K562 (cell line): ENCODE results near the gene LTBP2. TPM values are rescaled to one million over a fixed set of nuclear protein-coding genes. Genes with fewer than 3 reads are reported as not detected.

Experiments
- ATAC-seq: fragments of 200-7000 bp; cut with Tn5 transposase; 3 replicates; pipeline ENCODE4 v1.9.1; 2020; ENCODE audit warnings: moderate library complexity
- BruUV-seq: library from RNA; stranded (reverse); fragments of 400-500 nt; replicated peaks from 2 replicates; lab custom pipeline; 2021; lab: Mats Ljungman, UMichigan
- CTCF ChIA-PET: fragments of 300-600 bp; formaldehyde crosslinking; extraction: SDS; loops from one replicate; lab custom pipeline; 2021; ENCODE audit warnings: low intra/inter-chr PET ratio; lab: Yijun Ruan, JAX
- POLR2A ChIA-PET: fragments of 300-600, 350-650 bp; sonication (Branson Sonifier 250); formaldehyde crosslinking; extraction: SDS; loops from one replicate; lab custom pipeline; 2021; ENCODE audit warnings: antibody characterized with exemption, inconsistent platforms; lab: Yijun Ruan, JAX
- DNase-seq, 4 experiments: peaks; one replicate each; pipeline versions ENCODE4 v3.0.0 to v3.0.0-alpha.2; 2011 to 2018; ENCODE audit warnings: low spot score in 3 of 4, mixed read lengths in 3 of 4; ENCODE audit errors: extremely low read depth in 1 of 4
- FAIRE-seq: peaks from 2 replicates; lab custom pipeline; 2011; peaks lifted over from hg19 to GRCh38; lab: Jason Lieb, UNC
- H2AFZ ChIP-seq: 2 replicates; pipeline ENCODE4 v1.6.0; 2011; ENCODE audit warnings: low read depth, low read length, control low read depth, inconsistent platforms
- H3K27ac ChIP-seq: fragments of 200-600 bp; 3 replicates; pipeline ENCODE4 v1.8.0; 2011; ENCODE audit warnings: low read depth, mild to moderate bottlenecking, control low read depth, inconsistent platforms, low read length, moderate library complexity, mixed read lengths; ENCODE audit errors: extremely low read depth
- H3K27me3 ChIP-seq, 2 experiments: fragments of 300-600 bp in 1 of 2; 2 replicates in 1 of 2; 3 replicates in 1 of 2; pipeline versions ENCODE4 v1.6.0 to v1.8.0; 2011; ENCODE audit warnings: inconsistent platforms in 2 of 2, low read length in 2 of 2, mild to moderate bottlenecking in 1 of 2, mixed read lengths in 1 of 2, moderate library complexity in 1 of 2; ENCODE audit not compliant: control insufficient read depth in 2 of 2, insufficient read depth in 2 of 2
- H3K36me3 ChIP-seq: fragments of 300-600 bp; 3 replicates; pipeline ENCODE4 v1.8.0; 2011; ENCODE audit warnings: mild to moderate bottlenecking, low read length, inconsistent platforms; ENCODE audit not compliant: control insufficient read depth, insufficient read depth
- H3K4me1 ChIP-seq, 2 experiments: fragments of 200-600 bp in 1 of 2; replicated peaks in 1 of 2; 2 replicates in 1 of 2; 3 replicates in 1 of 2; pipeline versions ENCODE4 v1.5.1 to v1.8.0; 2011; ENCODE audit warnings: inconsistent platforms in 2 of 2, low read length in 2 of 2, mild to moderate bottlenecking in 1 of 2, mixed read lengths in 1 of 2, moderate library complexity in 1 of 2; ENCODE audit not compliant: control insufficient read depth in 2 of 2, insufficient read depth in 2 of 2
- H3K4me2 ChIP-seq: 2 replicates; pipeline ENCODE4 v1.6.1; 2011; ENCODE audit warnings: low read length, control low read depth, inconsistent platforms, mixed read lengths; ENCODE audit not compliant: insufficient read depth
- H3K4me3 ChIP-seq: fragments of 200-600 bp; sonication (generic), shearing (Covaris generic); 2 replicates; pipeline ENCODE4 v1.5.1; 2016; ENCODE audit warnings: control low read depth, inconsistent platforms
- H3K79me2 ChIP-seq: fragments of 200-600 bp; 3 replicates; pipeline ENCODE4 v1.8.0; 2011; ENCODE audit warnings: low read length, inconsistent platforms; ENCODE audit not compliant: control insufficient read depth, insufficient read depth
- H3K9ac ChIP-seq, 2 experiments: 2 replicates each; pipeline versions ENCODE4 v1.6.0 to v1.6.1; 2011; ENCODE audit warnings: low read depth in 2 of 2, low read length in 2 of 2, control low read depth in 1 of 2, inconsistent platforms in 1 of 2, mild to moderate bottlenecking in 1 of 2, mixed read lengths in 1 of 2; ENCODE audit not compliant: insufficient read depth in 1 of 2
- H3K9me1 ChIP-seq: one replicate; pipeline ENCODE4 v1.6.0; 2011; ENCODE audit warnings: inconsistent platforms, mild to moderate bottlenecking, low read length, moderate library complexity; ENCODE audit not compliant: control insufficient read depth, insufficient read depth
- H3K9me3 ChIP-seq: replicated peaks from 2 replicates; pipeline ENCODE4 v1.5.1; 2011; ENCODE audit warnings: low read depth, low read length, inconsistent platforms; ENCODE audit not compliant: control insufficient read depth, insufficient read depth
- H4K20me1 ChIP-seq: replicated peaks from 2 replicates; pipeline ENCODE4 v1.6.1; 2011; ENCODE audit warnings: low read length, inconsistent platforms, mixed read lengths; ENCODE audit not compliant: control insufficient read depth, insufficient read depth
- CBFA2T3 ChIP-seq: fragments of 450-650 bp; IDR thresholded peaks from 2 replicates; pipeline ENCODE4 v1.6.1; 2017
- DACH1 ChIP-seq: fragments of 450-650 bp; IDR thresholded peaks from 2 replicates; pipeline ENCODE4 v1.6.1; 2018; ENCODE audit not compliant: partially characterized antibody
- DDX20 ChIP-seq: fragments of 450-650 bp; IDR thresholded peaks from 2 replicates; pipeline ENCODE4 v1.6.1; 2016; ENCODE audit warnings: missing genetic modification characterization, low read depth, mild to moderate bottlenecking, missing compliant biosample characterization, moderate library complexity
- HMG20A ChIP-seq: fragments of 450-650 bp; formaldehyde crosslinking; conservative IDR thresholded peaks from 2 replicates; pipeline ENCODE4 v1.4.0; 2020; ENCODE audit warnings: mild to moderate bottlenecking, mixed read lengths
- HMGN3 ChIP-seq: IDR thresholded peaks from 2 replicates; pipeline ENCODE4 v1.6.1; 2011; ENCODE audit warnings: borderline replicate concordance, low read depth, mild to moderate bottlenecking, mixed read lengths, low read length; ENCODE audit not compliant: insufficient read length; ENCODE audit errors: extremely low read depth
- MLLT1 ChIP-seq, 2 experiments: fragments of 450-650 bp; IDR thresholded peaks; 2 replicates each; pipeline ENCODE4 v1.6.1; 2016
- NFE2 ChIP-seq: IDR thresholded peaks from 2 replicates; pipeline ENCODE4 v1.6.1; 2014; ENCODE audit warnings: antibody characterized with exemption, low read depth
- ZHX1 ChIP-seq: fragments of 150-350 bp; conservative IDR thresholded peaks from 2 replicates; pipeline ENCODE4 v1.6.1; 2014; ENCODE audit warnings: low read length
- WGBS: fragments of 100-300 bp; shearing (Covaris generic); methylation state at CpG from one replicate; pipeline ENCODE4 v1.1.6; 2016; ENCODE audit warnings: low coverage, mixed read lengths; ENCODE audit not compliant: insufficient coverage; ENCODE audit errors: missing lambda C conversion rate; 5-methylcytosine and 5-hydroxymethylcytosine counted together
- in situ Hi-C: fragments of 300-500 bp; cut with MboI; formaldehyde crosslinking; loops from 4 replicates; pipeline ENCODE4 v1.15.0; 2018; ENCODE audit warnings: inconsistent platforms, mixed read lengths
- intact Hi-C: fragments of 100-400 bp; cut with micrococcal nuclease; formaldehyde crosslinking; loops from 2 replicates; pipeline ENCODE4 v1.14.2; 2022
- polyA plus RNA-seq, 8 experiments: library from polyadenylated mRNA; depleted of rRNA in 4 of 8; stranded (reverse) in 5 of 8; unstranded in 3 of 8; fragments of >200 nt; fragmentation: Nextera tagmentation in 2 of 8; fragmentation: Illumina TruSeq in 1 of 8; extraction: Ambion mirVana in 2 of 8; extraction: Trizol in 1 of 8; gene quantifications; 2 replicates each; pipeline versions ENCODE4 v1.2.1 to v1.2.3, GENCODE V29; 2011 to 2014; ENCODE audit warnings: inconsistent platforms in 1 of 8, missing spikeins in 1 of 8
- total RNA-seq, 7 experiments: library from RNA; depleted of rRNA in 6 of 7; stranded (reverse); fragments of >200 nt in 6 of 7; fragmentation: Illumina TruSeq in 2 of 7; extraction: Trizol in 2 of 7; gene quantifications; 2 replicates each; pipeline versions ENCODE4 v1.2.1 to v1.2.3, GENCODE V29; 2011 to 2021; ENCODE audit warnings: low replicate concordance in 1 of 7

LTBP2 gene
- total and polyA plus RNA-seq, 9 of the 15 experiments (the other 6 are each of a cell fraction or from before 2014, with no cell fraction given): under 0.01 to 0.18 (median 0.03) TPM; not detected in 3

GRCh38 chr14:74516451-74517160 is 95.4 kb downstream of the LTBP2 start:
- TF ChIP-seq DACH1 (no peak), NFE2 (0 out of 2 replicates have a peak, but pooled peaks have one; percentile 23)
- Histone ChIP-seq H3K4me1 (peaks cover 3 to 5% of the 10 kb centered on the region in 2 experiments; a peak in 3 of 5 replicates), H3K36me3 (no peaks in the 10 kb centered on the region), H3K4me3 (no peak overlapping the region), H3K9ac (no peak overlapping the region), H3K9me1 (no peaks in the 10 kb centered on the region), H3K27me3 (peaks cover 5 to 54% of the 10 kb centered on the region in 2 experiments; a peak in 4 of 5 replicates), H2AFZ (no peak overlapping the region), H3K4me2 (0 out of 2 replicates have a peak overlapping the region, but pooled peaks have one; percentile 2), H3K79me2 (no peaks in the 10 kb centered on the region), H3K9me3 (no peaks in the 10 kb centered on the region), H3K27ac (no peak overlapping the region), H4K20me1 (no peaks in the 10 kb centered on the region)
- ATAC-seq (peak; percentile 64), DNase-seq (peak in 2 of 4 experiments; percentile 9 to 19), FAIRE-seq (no peak)
- CTCF ChIA-PET: no interaction called here
- in situ Hi-C loops: no loop called here
- POLR2A ChIA-PET: interaction anchor here (0.6 kb wide), 2 partner anchors 9 to 153 kb away, joined by 3 read pairs; no protein-coding TSS in a partner anchor
- BruUV-seq: no TSS peak
- intact Hi-C loops: no loop called here
- WGBS: 0% methylated on average over 7 of the region's 12 CpGs

GRCh38 chr14:74515891-74516412 is 96.1 kb downstream of the LTBP2 start:
- intact Hi-C loops (no loop called here), in situ Hi-C loops (no loop called here)
- WGBS: 21% methylated on average over 6 of the region's 8 CpGs
- no peak overlapping the region for H2AFZ ChIP-seq
- FAIRE-seq: no peak
- H3K4me3 ChIP-seq: no peak overlapping the region
- POLR2A ChIA-PET: interaction anchor here (0.6 to 0.7 kb wide), 2 partner anchors 152 to 272 kb away, joined by 3 to 5 read pairs; no protein-coding TSS in a partner anchor
- CTCF ChIA-PET: no interaction called here
- peaks cover 3 to 5% of the 10 kb centered on the region in 2 experiments; a peak in 3 of 5 replicates for H3K4me1 ChIP-seq
- H3K36me3 ChIP-seq: no peaks in the 10 kb centered on the region
- H3K9me1 ChIP-seq: no peaks in the 10 kb centered on the region
- H3K27me3 ChIP-seq: peaks cover 6 to 59% of the 10 kb centered on the region in 2 experiments; a peak in 4 of 5 replicates
- ATAC-seq: no peak
- DNase-seq: no peak
- H3K27ac ChIP-seq: no peak overlapping the region
- H4K20me1 ChIP-seq: no peaks in the 10 kb centered on the region
- no peaks in the 10 kb centered on the region for H3K9me3 ChIP-seq
- H3K79me2 ChIP-seq: no peaks in the 10 kb centered on the region
- H3K9ac ChIP-seq: no peak overlapping the region
- no TSS peak for BruUV-seq
- no peak overlapping the region for H3K4me2 ChIP-seq
- TF ChIP-seq ZHX1: no peak
- no peak for TF ChIP-seq HMGN3
- TF ChIP-seq HMG20A (CRISPR knock-in tag): no peak
- TF ChIP-seq CBFA2T3: no peak
- TF ChIP-seq DDX20 (tag): no peak
- TF ChIP-seq MLLT1 (IDR thresholded peaks at IDR 0.05): no peak
